ENCODE data around the gene PADI4.

DNA sequence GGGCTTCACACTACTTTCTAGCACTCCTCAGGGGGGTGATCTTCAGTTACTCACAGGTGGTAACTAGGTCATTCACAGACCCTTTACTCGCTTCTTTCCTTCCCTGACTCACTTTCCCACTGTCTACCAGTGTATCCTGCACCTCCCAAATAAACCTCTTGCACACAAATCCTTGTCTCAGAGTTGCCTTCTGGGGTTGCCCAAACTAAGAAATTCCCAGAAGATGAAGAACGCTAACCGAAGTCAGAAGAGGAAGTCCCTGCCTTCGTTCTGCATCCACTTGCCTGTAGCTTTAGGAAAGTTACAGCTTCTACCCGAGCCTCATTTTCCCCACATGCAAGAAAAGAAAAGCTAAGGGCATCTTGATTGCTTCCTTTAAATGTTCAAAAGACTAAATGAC is 11.9 kb upstream of the PADI4 start:
- TF ChIP-seq, protein P1, sequence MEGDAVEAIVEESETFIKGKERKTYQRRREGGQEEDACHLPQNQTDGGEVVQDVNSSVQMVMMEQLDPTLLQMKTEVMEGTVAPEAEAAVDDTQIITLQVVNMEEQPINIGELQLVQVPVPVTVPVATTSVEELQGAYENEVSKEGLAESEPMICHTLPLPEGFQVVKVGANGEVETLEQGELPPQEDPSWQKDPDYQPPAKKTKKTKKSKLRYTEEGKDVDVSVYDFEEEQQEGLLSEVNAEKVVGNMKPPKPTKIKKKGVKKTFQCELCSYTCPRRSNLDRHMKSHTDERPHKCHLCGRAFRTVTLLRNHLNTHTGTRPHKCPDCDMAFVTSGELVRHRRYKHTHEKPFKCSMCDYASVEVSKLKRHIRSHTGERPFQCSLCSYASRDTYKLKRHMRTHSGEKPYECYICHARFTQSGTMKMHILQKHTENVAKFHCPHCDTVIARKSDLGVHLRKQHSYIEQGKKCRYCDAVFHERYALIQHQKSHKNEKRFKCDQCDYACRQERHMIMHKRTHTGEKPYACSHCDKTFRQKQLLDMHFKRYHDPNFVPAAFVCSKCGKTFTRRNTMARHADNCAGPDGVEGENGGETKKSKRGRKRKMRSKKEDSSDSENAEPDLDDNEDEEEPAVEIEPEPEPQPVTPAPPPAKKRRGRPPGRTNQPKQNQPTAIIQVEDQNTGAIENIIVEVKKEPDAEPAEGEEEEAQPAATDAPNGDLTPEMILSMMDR (IDR thresholded peaks at IDR 0.05): no peak
- TF ChIP-seq POLR2A (IDR thresholded peaks at IDR 0.05): no peak

All from Peyer's patch (tissue), 4 donors.